Measurements from ENCODE around the gene SCUBE1. TPM values are rescaled to one million over a fixed set of nuclear protein-coding genes. Genes with fewer than 3 reads are reported as not detected.

Gene SCUBE1
- total RNA-seq, 1 donor, result 1.3 TPM

- no peak for DNase-seq (ENCODE audit: low read depth in 2 of 3, low spot score in 2 of 3)
These were observed 194.6 kb downstream of the SCUBE1 start for GRCh38 chr22:43148581-43148980.

DNA sequence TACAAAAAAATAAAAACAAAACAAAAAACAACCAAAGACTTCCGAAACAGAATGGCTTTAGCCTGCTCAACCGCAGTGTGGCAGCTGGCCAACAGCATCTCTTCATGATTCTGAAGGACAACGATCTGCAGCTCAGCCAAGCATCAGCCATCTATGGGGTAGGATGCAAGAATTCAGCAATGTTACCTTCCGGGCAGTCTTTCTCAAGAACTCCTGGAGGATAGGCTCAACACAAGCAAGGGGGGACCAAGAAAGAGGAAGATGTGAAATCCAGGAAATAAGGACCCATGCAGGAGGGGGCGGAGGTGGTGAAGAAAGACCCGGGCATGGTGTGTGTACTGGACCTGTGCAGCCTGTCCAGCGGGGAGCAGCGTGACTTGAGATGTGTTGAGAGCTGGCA lies 195.4 kb downstream of the SCUBE1 start:
- DNase-seq (ENCODE audit: low read depth in 2 of 3, low spot score in 2 of 3), result peak in 2 of 3 donors; percentile 57 to 73

Other genes with a start within 250 kb of the SCUBE1 start
- 0.81 TPM for gene BIK, start 232.6 kb downstream of the SCUBE1 start, total RNA-seq
- 25.0 TPM for gene MCAT, start 200.0 kb downstream of the SCUBE1 start, total RNA-seq
- gene TSPO, start 191.8 kb downstream of the SCUBE1 start, total RNA-seq, result 162 TPM
- gene TTLL12, start 156.2 kb downstream of the SCUBE1 start, total RNA-seq, result 83.5 TPM
- gene MPPED1, start 68.6 kb upstream of the SCUBE1 start, total RNA-seq, result under 0.01 TPM